Progenitor cell of endocrine pancreas (in vitro differentiated cells): ENCODE data around the gene PTGES. TPM values are rescaled to one million over a fixed set of nuclear protein-coding genes. Genes with fewer than 3 reads are reported as not detected.
"Not testable (repeated sequence)": the region's sequence is repeated elsewhere in the genome, so short reads cannot be mapped to it uniquely, and the experiment has no call there.

ENCODE experiments used
- DNase-seq: peaks from one replicate; pipeline ENCODE4 v3.0.0; 2021; ENCODE audit warnings: low spot score; ENCODE audit not compliant: unreplicated experiment
- H3K27ac Mint-ChIP-seq: 2 replicates; pipeline ENCODE4 v1.8.0; 2021; ENCODE audit warnings: mild to moderate bottlenecking, moderate library complexity, mixed read lengths
- H3K27me3 Mint-ChIP-seq: 2 replicates; pipeline ENCODE4 v1.8.0; 2021; ENCODE audit warnings: mixed read lengths
- H3K36me3 Mint-ChIP-seq: 2 replicates; pipeline ENCODE4 v1.8.0; 2022; ENCODE audit warnings: mixed read lengths; ENCODE audit not compliant: insufficient read depth
- H3K4me1 Mint-ChIP-seq: 2 replicates; pipeline ENCODE4 v1.8.0; 2021; ENCODE audit warnings: low read depth, mixed read lengths
- H3K4me3 Mint-ChIP-seq: 2 replicates; pipeline ENCODE4 v1.8.0; 2021; ENCODE audit warnings: low read depth, mild to moderate bottlenecking, moderate library complexity, mixed read lengths
- H3K9me3 Mint-ChIP-seq: 2 replicates; pipeline ENCODE4 v1.8.0; 2021; ENCODE audit warnings: low read depth, mixed read lengths
- CTCF ChIP-seq: fragments of 200-600 bp; sonication (generic); IDR thresholded peaks from one replicate; pipeline ENCODE4 v1.5.0; 2021; ENCODE audit warnings: antibody characterized with exemption, mild to moderate bottlenecking; ENCODE audit not compliant: unreplicated experiment
- total RNA-seq: library from RNA; stranded (reverse); gene quantifications from 2 replicates; pipeline ENCODE4 v1.2.1, GENCODE V29; 2021

The PTGES gene
- total RNA-seq, 1 donor from 2014 or later: 0.19 TPM

DNA sequence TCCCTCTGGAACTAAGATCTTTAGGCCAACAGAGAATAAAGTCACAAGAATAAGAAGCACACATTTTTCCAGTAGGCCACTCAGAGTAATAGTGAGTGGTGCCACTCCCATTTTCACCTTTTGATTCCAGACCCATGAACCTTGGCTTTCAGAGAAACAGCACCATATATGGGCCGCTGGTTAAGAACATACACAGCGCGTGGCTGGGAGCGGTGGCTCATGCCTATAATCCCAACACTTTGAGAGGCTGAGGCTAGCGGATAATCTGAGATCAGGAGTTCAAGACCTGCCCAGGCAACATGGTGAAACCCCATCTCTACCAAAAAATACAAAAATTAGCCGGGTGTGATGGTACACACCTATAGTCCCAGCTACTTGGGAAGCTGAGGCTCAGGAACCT is 15.6 kb upstream of the PTGES start:
- Mint-ChIP-seq H3K36me3 (no peaks in the 10 kb centered on the region), H3K4me1 (no peaks in the 10 kb centered on the region), H3K9me3 (no peaks in the 10 kb centered on the region), H3K27ac (no peak overlapping the region), H3K4me3 (no peak overlapping the region), H3K27me3 (no peaks in the 10 kb centered on the region)
- no peak for TF ChIP-seq CTCF
- DNase-seq: no peak

- no peak for TF ChIP-seq CTCF
- DNase-seq: no peak
- Mint-ChIP-seq H3K36me3 (no peaks in the 10 kb centered on the region), H3K9me3 (no peaks in the 10 kb centered on the region), H3K4me3 (no peak overlapping the region), H3K27me3 (no peaks in the 10 kb centered on the region), H3K4me1 (peaks cover 3% of the 10 kb centered on the region), H3K27ac (no peak overlapping the region)
Observed at GRCh38 chr9:129765764-129766317, 13.0 kb upstream of the PTGES start.

DNA sequence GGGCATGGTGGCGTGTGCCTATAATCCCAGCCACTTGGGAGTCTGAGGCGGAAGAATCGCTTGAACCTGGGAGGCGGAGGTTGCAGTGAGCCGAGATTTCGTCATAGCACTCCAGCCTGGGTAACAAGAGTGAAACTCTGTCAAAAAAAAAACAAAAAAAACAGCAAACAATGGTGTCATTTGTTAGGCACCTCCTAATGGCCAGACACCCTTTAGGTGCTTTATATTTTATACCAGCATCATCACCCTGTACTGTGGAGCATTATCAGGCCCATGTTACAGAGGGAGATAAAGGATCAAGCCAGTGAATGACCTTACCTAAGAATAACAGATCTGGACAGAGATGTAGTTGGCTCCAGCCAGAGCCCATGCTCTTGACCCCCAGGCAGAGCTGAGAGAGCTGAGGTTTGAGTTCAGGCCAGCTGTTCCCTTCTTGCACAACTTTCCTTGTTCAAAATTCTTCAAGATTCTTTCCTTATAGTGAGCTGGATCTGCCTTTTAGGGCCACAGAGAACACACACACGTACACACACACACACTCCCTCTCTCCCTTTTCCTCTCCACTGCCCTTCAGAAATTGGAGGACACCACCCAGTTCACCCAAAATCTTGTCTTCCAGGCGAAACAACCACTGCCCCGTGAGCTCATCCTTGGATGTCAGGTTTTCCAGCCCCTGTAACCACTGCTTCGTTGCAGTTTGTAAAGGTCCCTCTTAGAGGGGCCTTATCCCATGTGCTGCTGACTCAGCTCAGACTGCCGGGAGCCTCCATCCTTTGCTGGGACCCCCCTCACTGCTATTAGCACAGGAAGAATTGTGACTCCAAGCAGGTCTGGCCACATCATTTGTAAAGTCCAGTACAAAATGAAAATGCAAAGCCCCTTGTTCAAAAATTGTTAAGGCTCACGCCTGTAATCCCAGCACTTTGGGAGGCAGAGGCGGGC is 10.4 kb upstream of the PTGES start:
- H3K4me1 Mint-ChIP-seq: peaks cover 3% of the 10 kb centered on the region
- TF ChIP-seq CTCF: no peak
- H3K9me3 Mint-ChIP-seq: no peaks in the 10 kb centered on the region
- H3K4me3 Mint-ChIP-seq: no peak overlapping the region
- no peaks in the 10 kb centered on the region for H3K36me3 Mint-ChIP-seq
- peaks cover under 1% of the 10 kb centered on the region for H3K27me3 Mint-ChIP-seq
- no peak overlapping the region for H3K27ac Mint-ChIP-seq
- DNase-seq: no peak

- not testable (repeated sequence) for H3K4me1 Mint-ChIP-seq, H3K27ac Mint-ChIP-seq, H3K36me3 Mint-ChIP-seq, H3K9me3 Mint-ChIP-seq, H3K4me3 Mint-ChIP-seq, H3K27me3 Mint-ChIP-seq, DNase-seq
Observed at GRCh38 chr9:129762370-129762984, 9.6 kb upstream of the PTGES start.

GRCh38 chr9:129761901-129762369 is 9.1 kb upstream of the PTGES start:
- Mint-ChIP-seq H3K4me1 (peaks cover 4% of the 10 kb centered on the region), H3K9me3 (no peaks in the 10 kb centered on the region), H3K36me3 (no peaks in the 10 kb centered on the region), H3K27ac (peak overlapping the region; percentile 49), H3K27me3 (peaks cover 3% of the 10 kb centered on the region), H3K4me3 (no peak overlapping the region)
- no peak for TF ChIP-seq CTCF
- DNase-seq: no peak
